Suppressor macrophage treated with lipopolysaccharide for 1 hour (primary cell): ENCODE measurements around the gene TEKTIP1.

ENCODE experiments used
- DNase-seq, 3 donors: peaks; one replicate each; pipeline ENCODE4 v3.0.0-alpha.2; 2020 to 2022

The TEKTIP1 gene

DNA sequence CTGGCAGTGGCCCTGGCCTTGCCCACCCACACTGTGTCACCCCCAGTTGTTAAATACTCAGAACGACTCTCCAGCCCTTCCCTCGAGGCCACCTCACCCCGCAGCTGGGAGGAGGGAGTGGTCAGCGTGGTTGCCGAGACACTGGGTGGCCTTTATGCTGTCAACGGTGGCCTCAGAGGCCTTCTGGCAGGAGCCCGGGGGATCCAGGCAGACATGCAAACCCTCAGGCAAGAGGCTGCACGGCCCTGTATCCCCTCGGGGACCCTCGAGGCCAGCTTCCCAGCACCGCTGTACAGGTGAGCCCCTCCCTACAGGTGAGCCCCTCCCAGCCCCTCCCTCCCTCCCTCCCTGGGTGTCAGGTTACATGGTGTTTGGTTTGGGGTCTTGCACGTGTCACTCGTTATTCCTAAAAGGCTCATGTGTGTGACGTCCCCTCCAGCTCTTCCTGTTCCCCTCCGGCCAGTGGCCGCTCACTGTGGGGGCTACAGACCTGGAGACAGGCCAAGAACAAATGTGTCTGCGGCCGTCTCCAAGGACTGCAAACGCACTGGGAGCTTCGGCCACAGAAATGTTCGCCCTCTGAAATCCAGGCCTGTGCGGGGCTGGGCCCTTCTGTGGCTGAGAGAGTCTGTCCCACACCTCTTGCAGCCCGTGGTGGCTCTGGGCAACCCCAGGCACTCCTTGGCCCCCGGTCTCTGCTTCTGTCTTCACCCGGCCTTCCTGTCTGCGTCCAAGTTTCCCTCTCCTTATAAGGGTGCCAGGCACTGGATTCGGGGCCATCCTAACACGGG is at the start of gene TEKTIP1:
TSS of gene TEKTIP1 (plus strand) at position 210 of the 791 bp plus-strand sequence. CDS start at position 214, 4 bp downstream.
- no peak for DNase-seq

DNA sequence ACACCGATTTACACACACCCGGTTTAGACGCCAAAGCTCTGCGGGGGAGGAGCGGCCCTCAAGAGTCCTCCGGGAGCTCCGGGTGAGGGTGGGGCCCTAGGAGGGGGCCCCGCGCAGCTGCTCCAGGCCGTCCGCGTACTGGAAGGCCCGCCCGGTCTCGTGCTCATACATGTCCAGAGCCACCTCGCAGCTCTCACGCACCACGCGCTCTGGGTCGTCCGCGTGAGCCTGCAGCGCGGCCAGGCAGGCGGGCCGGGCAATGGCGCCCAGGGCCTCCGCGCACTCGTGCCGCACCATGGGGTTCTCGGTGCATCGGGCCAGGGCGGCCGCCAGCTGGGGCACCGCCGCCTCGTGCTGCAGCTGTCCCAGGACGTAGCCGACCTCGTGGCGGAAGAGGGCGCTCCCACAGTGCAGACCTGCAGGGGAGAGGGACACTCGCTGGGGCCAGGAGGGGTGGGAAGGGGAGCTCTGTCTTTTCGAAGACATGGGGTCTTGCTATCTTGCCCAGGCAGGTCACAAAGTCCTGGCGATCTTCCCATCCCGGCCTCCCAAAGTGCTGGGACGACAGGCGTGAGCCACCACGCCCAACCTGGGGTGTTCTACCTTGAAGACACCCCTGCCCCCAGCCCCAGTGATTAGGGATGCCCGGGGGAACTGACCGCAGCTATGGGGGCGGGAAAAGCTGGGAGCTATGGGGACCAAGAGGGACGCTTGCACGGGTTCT is 47.4 kb upstream of the TEKTIP1 start:
- DNase-seq, result no peak

DNA sequence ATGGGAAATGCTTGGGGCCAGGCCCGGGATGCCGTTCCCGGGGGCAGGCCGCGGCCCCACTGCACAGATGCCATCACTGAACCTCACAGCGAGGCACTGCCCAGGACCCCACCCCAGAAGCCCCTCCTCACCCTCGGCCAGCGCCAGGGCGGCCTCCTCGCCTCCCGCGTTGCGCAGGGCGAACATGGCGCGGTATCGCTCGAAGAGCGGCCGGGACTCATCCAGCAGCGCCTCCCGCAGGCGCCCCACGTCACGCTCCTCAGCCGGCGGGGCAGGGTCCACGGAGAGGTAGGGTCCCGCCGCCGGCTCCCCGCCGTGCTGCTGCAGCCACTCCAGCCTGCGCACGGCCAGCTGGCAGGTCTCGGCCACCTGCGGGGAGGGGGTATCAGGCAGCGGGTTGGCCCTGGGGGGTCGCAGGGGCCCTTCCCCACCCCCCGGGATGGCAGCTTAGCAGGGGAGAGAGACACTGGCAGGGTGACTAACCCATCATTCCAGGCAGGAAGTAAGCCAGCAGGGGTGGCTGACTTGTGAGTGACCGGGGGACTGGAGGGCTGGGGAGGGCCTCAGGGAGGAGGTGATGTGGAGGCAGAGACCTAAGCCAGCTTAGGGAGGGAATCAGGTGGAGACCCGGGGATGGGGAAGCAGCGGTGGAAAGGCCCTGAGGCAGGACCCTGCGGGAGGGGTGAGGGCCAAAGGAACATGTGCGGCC is 46.7 kb upstream of the TEKTIP1 start:
- DNase-seq, result no peak

- DNase-seq, result no peak
Observed at GRCh38 chr19:3492919-3493318, 46.1 kb upstream of the TEKTIP1 start.

- no peak for DNase-seq
Observed at GRCh38 chr19:3493651-3494050, 45.3 kb upstream of the TEKTIP1 start.

DNA sequence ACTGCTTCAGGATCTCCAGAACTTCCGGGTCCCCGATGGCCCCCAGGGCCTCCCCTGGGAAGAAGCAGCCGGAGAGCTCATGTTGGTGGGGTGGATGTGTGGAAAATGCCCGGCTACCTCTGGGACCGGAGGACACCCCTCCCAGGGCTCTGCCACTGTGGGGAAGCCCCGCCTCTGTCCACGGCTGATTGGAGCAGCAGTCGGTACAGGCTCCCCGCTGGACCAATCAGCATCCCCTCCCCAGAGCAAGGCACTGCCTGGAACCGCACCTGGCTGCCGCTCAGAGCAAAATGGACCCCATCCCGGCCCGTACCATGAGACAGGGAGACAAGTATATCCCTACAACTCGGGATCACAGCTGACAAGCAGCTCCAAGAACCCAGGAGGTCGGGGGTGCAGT is 44.9 kb upstream of the TEKTIP1 start:
- peak in 1 of 3 donors; percentile 23 for DNase-seq

DNA sequence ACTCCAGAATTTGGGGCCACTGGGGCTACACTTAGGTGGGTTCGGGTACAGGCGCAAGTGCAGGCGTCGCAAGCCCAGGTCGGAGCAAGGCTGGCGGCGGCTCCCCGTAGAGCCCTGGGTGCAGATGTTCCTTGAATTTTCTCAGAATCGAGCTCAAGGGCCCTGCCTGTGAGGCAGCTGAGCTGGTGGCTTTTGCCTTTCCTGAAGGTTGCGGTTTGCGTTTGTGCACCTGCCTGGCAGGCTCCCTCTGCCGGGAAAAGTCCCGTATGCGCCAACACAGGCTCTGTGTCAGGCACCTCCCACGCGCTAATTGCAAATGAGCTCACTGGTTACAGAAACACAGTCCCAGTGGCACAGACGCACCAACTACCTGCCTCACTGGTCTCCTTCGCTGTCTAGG is 44.4 kb upstream of the TEKTIP1 start:
- DNase-seq, result no peak

DNA sequence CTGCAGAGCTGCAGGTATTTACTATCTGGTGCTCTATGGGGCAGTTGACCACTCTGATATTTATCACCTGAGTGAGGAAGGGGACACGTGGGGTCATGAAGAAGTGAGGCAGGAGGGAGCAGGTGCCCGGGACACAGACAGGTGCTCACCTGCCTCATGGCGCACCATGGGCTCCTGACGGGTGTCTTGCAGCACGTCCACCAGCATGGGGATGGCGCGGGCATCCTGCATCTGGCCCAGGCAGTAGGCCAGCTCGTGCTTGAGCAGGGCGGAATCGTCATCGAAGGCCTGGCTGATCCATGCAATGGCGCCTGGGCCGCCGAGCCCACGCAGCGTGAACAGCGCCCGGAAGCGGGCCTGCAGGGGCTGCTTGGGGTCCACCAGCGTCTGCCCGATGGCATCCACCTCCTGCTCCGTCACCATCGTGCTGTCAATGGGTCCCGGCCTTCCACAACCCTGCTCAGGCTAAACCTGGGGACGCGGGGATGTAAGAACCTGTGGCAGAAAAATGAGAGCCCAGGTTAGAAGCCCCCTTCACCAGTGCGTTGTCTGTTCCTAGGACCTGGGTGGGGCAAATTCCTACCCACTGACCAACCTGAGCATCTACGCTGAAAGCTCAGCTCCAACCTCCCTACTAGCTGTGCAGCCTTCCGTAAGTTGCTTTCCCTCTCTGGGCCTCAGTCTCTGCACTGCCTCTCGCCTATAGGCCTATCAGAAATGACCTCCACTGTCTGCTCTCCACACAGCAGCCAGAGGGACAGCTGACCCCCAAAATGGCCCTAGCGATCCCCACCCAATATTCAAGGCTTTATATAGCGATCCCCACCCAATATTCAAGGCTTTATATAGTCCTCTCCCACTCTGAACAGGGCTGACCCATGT is 42.3 kb upstream of the TEKTIP1 start:
- DNase-seq, result no peak

DNA sequence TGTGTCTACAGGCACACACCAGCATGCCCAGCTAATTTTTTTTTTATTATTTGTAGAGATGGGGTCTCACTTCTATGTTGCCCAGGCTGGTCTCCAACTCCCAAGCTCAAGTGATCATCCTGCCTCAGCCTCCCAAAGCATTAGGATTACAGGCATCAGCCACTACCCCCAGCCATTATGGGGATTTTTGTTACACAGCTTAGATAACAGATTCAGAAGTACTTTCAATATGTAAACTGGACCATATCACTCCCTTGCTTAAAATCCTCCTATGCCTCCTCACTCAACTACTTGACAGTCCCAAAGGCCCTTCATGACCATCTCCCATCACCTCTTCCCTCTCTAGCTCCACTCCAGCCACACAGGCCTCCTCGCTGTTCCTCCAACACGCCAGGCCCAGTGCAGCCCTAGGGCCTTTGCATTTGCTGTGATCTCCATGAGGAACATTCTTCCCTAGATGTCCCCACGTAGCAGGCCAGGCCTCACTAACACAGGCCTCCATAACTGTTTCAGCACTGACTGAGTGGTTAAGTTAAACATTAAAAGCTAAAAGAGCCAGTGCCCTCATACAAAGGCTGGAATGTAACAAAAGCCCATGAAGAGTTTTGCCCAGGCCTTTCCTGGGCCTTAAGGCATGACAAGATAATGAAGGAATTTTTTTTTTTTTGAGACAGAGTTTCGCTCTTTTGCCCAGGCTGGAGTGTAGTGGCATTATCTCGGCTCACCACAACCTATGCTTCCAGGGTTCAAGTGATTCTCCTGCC is 41.0 kb upstream of the TEKTIP1 start:
- no peak for DNase-seq

GRCh38 chr19:3499738-3500428 is 39.1 kb upstream of the TEKTIP1 start:
- DNase-seq, result no peak

DNA sequence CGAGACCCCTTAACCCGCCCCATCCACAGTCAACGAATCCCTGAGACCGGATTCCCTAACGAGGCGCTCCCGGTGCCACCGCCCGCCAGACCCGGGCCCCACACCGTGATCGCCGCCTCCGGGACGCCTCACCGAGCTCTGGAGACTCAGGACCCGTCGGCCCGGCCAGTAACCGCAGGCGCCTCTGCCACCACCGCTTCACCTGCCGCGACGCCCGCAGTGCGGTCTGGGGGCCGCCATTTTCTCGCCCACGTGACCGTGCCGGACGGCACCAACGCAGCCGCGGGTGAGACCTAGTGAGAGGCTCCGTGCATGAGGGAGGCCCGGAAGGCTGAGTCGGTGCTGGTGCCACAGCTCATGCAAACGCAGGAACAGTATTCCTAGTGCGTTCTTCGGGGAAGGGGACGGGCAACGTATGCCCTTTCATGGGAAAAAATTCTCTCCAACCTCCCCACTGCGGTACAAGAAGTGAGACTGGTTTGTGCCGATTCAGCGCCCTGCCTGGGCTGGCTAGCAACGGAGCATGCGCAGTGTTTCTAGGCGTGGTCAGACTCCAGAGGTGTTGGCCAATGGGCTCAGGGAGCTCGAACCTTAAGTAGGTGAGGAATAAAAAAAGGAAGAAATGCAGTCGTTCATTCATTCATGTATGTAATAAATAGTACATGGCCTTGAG is 38.4 kb upstream of the TEKTIP1 start, which contains the start of gene DOHH:
TSS of gene DOHH (minus strand) at position 246 of the 673 bp plus-strand sequence. CDS start 3,860 bp downstream, outside the sequence.
- peak; percentile 95 to 97 (median 96) for DNase-seq

DNA sequence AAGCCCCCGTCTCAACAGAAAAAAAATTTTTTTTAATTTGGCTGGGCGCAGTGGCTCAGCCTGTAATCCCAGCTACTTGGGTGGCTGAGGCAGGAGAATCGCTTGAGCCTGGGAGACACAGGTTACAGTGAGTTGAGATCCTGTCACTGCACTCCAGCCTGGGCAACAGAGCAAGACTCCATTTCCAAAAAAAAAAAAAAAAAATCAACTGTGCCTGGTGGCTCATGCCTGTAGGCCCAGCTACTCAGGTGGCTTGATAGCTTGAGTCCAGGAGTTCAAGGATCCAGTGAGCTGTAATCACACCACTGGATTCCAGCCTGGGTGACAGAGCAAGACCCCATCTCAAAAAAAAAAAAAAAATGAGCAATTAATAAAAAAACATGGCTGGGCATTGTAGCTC is 37.2 kb upstream of the TEKTIP1 start:
- no peak for DNase-seq

- no peak for DNase-seq
Observed at GRCh38 chr19:3503036-3503572, 35.9 kb upstream of the TEKTIP1 start.

DNA sequence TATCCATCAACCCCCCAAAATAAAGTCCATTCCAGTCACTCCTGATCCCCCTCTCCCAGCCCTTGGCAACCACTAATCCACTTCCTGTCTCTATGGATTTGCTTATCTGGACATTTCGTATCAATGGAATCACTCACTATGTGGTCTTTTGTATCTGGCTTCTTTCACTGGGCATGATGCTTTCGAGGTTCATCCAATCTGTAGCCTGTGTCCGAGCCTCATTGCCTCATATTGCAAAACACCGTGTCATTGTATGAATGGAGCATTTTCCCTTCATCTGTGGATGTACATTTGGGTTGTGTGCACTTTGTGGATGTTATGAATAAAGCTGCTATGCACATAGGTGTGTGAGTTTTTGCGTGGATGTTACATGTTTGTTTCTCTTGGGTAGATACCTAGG is 34.2 kb upstream of the TEKTIP1 start:
- DNase-seq, result no peak

- peak; percentile 100 for DNase-seq
Observed at GRCh38 chr19:3505598-3506383, 33.2 kb upstream of the TEKTIP1 start, which contains the start of gene FZR1. Gene FZR1, plus strand, starts transcription at chr19:3506311. Its CDS starts 16,679 bp downstream, at chr19:3522990.

GRCh38 chr19:3506384-3507340 is 32.3 kb upstream of the TEKTIP1 start:
- DNase-seq, result peak; percentile 35 to 60 (median 46)

DNA sequence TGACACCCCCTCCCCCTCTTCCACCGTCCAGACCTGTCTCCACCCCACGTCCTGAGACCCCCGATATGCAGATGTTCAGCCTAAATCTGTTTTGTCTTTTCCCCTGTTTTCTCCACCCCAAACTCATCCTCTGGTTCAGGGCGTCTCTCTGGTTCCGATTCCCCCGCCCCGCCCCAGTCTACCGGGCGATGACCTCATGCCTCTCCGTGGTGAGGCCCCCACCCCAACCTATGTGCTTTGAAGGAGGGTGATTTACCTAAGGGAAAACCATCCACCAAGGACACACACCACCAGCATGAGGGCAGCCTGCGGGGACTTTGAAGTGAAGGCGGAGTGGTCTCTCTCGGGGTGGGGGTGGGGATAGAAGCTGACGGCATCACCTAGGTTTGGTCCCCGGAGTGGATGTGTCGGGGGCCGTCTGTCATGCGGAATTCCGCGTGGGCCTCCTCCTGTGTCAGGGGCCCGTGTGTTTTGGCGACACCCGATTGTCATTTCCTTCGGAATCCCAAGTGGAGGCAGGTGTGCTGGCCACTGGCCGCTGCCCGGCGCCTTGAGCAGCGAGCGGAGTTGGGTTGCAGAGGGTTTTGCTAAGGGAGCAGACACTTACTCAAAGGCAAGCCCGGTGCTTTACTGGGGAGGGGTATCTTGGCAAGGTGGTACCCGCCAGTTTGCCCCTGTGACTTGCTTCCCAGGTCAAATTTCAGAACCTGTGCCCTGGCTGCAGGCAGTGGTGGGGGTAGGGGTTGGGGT is 31.4 kb upstream of the TEKTIP1 start:
- DNase-seq, result no peak
